HS-5 (cell line): ENCODE results near the gene CAMK2G.

Experiments
- DNase-seq: peaks from one replicate; pipeline ENCODE4 v3.0.0-alpha.2; 2012; ENCODE audit warnings: low read depth

Gene CAMK2G

DNA sequence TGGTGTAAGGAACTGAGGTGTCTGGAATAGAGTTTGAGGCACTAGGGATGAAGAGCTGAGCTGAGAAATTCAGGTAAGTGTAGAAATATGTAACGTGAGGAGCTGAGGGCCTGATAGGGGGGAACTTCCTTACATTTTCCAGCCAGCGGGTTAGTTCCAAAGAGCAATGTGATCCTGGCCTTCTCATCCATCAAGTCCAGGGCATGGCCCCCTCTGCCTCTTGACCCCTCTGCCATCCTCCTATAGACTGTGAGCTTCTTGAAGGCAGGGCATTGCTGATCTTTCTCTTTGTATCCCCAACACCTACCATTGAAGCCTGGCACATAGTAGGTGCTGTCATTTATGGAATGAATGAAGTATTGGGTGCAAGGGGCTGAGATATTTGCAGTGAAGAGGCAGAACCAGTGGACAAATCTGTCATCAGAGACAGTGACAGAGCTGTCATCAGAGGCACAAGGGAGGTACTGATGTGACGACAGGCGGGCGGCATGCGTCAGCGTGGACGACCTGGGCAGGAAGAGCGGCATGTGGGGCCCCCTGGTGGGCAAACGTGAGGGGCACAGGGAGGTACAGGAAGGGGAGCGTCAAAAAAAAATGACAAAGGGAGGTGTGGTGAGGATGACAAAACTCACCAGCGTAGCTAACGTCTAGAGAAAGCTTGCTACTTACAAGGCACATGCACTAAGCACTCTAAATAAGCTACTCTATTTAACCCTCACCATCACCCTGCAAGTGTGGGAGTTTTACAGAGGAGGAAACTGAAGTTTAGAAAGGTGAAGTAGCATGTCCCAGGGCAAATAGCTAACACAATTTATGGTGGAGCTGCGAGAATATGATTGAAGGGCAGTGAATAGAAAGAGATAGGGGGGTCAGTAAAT, 5.2 kb upstream of the CAMK2G start:
- DNase-seq = no peak

DNA sequence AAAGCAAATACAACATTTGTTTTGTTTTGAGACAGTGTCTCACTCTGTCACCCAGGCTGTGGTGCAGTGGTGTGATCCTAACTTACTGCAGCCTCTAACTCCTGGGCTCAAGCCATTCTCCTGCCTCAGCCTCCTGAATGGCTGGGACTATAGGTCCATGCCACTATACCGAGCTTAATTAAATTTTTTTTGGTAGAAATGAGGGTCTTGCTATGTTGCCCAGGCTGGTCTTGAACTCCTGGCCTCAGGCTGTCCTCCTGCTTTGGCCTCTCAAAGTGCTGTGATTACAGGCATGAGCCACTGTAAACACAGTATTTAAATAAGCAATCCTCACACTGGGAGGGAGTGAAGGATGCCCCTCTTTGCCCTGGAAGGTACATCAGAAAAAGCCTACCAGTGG, 4.0 kb upstream of the CAMK2G start:
- no peak for DNase-seq

DNA sequence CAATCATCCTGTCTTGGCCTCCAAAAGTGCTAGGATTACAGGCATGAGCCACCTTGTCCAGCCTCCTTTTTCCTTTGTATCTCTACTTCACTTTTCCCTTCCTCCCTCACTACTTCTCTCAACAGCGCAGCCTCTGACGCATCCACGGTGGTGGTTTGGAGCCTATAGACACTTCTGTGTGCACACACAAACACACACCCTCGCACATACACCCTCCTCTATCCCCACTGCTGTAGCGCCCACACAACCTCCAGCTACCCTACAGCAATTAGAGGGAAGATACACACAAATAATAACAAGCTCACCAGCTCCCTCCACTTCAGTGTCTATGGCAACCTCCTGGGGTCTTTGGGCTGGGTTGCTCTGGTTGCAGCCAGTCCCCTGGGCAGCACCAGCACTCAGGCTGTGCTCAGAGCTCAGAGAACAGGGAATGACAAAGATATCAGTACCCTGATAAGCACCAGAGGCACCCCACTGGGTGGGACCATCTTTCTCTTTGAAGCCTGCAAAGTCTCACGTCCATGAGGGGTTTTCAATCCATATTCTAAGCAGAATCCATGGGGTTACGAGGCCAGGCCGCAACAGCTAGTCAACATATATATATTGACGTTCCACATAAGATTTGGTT, 3.3 kb upstream of the CAMK2G start:
- DNase-seq = no peak

DNA sequence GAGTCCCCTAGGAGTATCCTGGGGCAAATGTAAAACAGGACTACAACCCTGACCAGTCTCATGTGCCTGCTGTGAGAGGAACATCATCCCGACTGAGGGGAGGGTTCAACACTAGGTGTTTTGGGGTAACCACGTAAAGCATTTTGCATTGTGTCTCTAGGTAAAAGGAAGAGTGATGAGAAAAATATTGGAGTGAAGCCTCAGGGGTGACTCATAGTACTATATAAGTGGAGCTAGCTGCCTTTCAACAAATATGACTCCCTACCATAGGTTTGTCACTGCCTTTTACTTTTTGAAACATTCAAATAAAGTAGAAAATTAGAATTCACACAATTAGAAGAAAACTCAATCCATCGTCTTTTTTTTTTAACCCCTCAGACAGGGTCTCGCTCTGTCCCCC, 2.6 kb upstream of the CAMK2G start:
- no peak for DNase-seq

DNA sequence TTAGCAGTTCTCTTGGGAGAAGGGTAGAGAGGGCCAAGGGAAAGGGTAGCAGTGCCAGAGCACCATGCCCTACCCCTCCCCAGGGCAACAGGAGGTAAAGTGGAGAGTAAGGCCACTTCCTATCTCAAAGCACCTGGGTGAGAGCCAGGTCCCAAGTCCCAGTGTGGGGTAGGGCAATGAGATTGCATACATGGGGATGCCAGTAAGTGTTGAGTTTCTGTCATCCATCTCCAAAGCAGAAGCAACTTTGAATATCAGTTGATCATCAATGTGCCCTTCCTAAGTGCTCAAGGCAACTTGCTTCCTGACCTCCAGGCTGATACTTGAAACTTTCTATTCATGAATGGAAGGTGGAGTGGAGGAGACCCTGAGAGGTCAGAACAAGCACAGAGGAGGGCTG, 2.2 kb upstream of the CAMK2G start:
- no peak for DNase-seq

DNA sequence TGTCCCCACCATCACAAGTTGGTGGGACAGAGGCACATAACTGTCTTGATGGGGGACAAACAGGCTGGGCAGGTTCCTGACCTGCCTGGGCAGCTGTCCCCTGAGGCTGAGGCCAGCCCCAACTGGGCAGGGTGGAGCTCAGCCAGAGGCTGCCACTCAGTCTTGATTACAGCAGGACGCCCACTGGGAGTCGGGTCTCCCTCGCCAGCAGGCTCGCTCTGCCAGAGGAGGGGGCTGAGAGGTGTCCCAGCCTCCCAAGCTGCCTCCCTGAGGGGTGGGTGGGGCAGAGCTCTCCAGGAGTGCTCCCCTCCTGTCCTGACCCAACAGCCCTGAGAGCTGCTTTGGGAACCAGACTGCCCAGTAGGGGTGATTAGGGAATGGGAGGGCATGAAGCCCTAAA, 1.8 kb upstream of the CAMK2G start:
- DNase-seq = no peak

DNA sequence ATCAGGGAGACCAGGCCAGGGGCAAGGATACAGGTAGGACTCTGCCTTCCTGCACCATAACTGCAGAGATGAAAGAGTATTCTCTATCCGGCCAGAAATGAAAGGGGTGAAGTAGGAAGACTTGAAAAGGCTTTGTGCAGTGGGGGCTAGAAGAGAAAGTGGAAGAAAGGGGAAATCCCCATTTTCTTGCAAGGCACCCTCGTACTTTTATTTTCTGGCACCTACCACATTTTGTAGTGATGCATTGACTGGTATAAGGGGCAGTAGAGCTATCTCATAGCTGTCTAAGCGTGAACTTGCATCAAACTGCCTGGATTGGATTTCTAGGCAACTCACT, 752 bp upstream of the CAMK2G start:
- DNase-seq = no peak

DNA sequence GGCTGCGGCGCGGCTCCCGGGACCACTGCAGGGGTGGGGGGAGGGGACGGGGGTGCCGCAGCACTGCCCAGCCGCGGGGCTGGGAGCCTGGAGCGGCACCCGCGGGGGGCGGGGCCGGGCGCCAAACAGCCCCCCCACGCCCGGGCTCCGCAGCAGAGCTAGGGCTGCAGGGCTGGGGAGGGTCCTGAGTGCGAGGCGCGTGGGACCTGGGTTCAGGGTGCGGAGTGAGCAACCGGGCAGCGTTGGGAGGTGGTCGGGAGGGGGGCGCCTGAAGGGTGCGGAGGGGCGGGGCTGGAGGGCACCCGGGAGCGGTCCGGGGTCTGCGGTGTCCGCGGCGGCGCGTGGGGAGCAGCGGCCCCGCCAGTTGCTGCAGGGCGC, 528 bp downstream of the CAMK2G start:
- no peak for DNase-seq

DNA sequence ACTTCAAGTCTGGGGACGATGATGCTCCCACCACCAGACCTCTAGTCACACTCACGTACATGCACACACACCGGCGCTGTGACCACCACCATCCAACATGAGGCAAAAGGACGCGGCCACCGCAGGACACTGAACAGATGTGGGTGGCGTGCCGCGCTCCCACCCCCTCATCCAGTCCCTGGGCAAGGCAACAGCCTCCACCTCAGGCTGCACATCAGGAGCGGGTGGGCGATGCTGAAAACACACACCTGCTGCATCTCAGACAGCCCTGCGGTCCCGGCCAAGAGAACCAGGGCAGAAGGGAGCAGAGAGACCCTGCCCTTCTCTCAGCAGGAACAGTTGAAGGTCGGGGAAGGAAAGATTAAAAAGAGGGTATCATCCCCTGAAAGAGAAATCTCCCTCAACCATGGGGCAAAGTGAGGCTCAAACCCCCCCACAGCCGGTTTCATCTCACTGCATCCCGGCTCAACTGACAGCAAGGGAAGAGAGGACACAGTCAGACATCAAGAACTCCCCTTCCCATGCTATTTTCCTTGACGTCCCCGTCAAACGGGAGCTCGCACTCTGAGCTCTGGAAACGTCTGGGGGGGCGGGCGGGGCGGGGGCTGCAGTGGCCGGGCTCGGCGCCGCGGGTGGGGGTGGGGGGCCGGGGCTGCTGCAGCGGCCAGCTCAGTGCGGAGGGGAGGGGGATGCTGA, 1.1 kb downstream of the CAMK2G start:
- no peak for DNase-seq

DNA sequence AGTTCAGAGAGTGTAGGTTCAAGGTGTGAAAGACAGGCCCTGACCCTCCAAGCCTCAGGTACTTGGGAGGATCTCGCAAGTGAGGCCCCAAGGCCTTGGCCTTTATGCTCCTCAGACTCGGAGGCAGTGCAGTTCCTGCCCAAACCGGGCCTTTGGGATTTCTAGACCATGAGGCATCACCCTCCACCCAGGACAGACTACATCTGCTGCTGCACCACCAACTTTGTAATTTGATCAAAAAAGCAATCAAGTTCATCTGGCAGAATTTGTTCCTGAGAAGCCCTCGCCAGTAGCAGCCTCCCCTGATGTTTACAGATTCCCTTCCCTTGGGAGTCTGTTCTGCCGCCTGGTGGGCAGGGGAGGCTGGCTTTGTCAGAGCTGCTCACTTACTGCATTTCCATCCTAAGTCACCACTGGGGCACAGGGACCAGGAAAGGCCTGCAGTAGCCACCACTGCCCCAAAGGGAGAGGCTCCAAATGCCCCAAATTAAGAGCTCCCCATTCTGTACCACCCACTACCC, 2.1 kb downstream of the CAMK2G start:
- no peak for DNase-seq

DNA sequence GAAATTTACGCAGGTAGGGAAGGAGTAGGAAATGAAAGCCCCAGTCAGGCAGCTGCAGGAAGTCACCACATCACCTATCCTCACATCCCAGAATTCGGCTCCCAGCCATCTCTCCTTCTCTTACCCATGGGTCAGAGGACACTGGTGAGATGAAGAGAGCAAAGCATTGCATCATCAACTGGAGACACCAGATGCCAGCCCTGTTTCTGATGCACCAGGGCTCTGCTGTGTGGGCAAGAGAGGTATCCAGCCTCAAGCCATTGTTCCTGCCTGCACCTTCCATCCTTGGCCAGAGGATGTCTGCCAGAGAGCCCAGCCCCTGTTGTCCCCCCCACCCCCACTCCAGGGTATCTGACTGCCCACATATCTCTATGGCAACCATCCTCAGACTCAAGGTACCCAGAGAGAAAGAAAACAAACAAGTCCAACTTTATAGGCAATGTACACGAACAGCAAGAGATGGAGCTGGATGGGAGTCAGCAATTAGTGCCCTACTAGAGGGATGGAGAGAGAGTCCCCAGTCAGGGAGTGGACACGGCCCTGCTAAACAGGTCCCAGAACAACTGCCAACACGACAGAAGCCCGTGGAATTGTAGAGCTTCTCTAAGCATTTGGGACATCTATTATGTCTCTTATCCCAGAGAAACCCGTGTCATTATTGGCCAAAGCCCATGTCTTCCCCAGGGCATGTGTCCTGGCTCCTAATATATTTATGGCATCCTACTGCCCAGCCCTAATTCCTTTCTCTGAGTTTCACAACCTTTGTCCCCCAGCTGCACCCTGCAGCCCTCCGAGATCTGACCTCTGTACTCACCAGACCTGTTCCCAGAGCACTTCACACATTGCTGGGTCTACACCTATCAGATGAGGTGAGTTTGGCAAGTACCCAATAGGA, 2.8 kb downstream of the CAMK2G start:
- no peak for DNase-seq

DNA sequence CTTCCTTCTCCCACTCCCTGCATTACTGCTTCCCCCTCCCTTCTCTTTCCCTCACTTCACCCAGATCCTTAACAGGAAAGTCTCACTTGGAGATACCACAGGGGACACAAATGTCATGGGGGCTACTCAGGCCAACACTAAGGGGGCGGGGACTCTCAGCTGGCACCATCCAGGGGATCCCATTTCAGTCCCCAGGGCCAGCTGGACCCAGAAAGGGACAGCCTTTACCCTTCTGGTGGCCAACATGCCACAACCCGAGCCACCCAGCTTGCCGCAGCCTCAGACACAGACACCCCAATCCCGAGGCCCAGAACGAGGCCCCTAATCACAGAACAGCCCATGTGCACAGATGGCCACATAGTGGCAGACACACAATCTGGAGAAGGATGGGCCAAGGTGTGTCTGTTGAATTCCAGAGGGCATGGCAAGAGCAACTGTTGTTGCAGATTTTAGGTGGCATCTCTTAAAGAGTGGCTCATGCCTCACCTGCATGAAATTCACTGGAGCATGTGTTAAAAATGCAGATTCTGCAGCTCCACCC, 5.6 kb downstream of the CAMK2G start:
- DNase-seq = no peak

DNA sequence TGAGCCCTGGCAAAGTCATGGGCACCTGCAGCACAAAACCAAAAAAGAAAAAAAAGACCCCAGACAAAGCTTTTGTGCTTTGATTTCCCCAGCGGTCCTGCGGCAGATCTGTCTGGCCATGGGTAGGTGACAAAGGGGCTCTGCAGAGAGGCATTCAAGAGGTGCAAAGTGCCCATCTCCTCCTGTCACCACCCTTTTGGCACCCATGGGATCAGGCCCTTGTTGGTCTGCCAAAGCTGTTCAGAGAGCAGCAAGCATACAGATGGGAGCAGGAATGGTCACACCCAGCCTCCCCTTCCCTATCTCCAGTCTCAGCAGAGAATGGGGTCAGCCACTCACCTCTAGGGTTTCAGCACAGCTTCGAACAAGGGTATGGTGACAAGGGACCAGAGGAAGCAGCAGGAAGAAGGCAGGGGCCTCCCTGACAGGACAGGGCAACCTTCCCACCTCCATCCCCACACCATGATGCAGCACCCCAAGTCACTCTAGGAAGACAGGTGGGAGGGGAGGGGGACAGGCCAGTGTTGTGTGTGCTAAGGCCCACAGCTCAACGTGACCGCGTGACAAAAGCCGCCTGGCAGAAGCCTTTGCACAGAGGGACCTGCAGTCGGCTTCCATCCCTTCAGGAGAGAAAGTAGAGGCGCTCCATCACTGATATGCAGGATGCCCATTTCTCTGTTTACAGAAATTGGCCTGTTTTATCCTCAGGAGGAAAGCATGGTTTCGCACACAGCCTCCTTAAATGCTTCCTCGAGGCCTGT, 6.3 kb downstream of the CAMK2G start:
- no peak for DNase-seq

DNA sequence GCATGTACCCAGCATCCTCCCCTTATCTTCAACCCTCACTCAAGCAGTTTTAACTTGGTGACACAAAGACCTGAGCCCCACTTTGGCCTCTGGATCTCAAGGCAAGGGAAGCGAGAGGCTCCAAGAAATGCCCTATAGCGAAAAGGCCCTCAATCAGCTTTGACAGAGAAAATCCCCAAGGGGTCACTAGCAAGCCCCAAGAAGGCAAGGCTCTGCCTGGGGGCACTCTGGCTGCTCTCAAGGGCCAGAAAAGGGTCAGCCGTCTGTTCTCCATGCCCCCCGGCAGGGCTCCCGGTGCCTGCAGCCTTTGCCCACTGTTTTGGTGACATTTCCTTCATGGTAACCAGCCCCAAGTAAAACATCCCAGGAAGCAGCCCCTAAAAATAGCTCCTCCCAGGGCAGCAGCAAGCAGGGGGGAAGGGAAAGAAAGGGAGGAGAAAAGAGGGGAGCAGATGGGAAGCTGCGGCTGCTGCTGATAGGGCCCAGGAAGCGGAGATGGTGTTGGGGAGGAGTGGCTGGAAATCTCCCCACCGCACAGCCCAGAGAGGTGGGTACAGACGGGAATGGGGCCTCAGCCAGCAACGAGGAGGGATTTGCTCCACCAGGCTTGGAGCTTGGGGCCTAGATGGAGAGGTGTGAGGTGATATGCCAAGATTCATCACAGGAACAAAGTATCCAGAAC, 7.1 kb downstream of the CAMK2G start:
- no peak for DNase-seq

DNA sequence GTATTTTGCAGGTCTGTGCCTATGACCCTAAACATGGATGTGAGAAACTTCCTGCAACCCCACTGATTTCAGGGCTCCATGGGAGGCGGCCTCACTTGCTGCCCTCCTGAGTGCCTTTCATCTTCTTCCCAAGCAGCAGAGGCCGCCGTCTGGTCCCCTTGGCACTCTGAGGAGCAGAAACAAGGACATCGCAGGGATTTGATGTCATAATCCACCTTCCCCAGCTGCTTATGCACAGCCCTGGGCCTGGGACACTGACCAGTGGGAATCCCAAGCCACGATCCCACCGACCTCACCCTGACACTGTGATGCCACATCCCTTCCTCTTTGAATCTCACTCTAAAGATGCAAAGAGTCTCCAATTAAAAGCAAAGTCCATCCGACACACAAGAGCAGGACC, 7.7 kb downstream of the CAMK2G start:
- no peak for DNase-seq

DNA sequence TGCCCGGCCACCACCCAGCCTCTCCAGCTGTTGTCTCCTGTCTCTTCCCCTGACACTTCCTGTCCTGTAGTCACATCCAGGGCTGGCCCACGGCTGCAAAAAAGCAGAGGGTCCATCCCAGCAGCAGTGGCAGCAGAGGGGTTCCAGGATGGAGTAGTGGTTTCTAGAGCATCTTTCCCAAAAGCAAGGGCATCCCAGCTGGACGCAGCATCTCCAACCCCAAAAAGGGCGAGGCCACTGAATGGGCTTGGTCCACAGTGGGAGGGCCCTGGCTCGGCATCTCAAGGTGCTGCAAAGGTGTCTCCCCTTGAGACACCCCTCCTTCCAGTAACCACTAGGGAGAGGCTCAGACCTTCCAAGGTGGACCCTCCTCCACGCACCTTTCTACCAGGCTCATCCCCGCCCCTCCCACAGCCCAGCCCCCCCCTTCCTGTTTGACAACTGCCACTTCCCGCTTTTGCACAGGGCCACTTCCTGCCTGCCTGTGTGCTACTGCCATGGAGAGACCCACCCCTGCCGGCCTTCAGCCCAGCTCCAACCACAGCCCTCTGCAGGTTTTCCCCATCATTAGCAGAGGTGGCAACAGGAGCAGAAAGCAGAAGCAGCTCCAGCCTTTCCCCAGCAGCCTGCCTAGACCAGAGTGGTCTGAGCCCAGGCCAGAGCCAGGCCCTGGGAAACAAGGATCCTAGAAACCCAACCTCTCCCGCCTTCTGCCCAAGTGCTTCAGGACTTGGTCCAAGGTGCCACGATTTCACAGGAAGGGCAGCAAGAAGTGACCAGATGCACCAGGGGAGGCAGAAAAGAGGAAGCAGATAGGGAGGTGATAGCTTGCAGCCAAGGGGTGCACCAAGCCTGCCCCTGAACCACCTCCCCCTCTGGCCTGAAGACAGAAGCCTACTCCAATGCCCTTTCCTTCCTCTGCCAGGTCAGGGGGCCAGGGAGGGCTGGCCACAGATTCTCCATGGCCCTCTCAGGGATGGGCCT, 8.6 kb downstream of the CAMK2G start:
- DNase-seq = no peak

DNA sequence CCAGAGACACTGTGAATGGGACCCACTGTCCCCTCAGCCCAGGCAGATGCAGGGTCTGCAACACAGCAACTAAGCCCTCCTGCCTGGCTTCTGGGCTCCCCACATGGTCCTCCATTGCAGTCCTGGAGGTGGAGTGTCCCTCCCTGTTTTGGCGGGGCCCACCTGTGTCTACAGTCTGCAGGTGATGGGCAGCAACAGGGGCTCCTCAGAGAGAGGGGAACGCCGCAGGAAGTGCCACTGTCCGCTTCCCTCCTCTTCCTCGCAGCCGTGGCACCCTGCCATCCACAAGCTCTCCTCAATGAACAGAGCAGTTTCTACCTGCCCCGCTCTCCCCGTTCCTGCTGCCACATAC, 9.3 kb downstream of the CAMK2G start:
- DNase-seq = no peak

DNA sequence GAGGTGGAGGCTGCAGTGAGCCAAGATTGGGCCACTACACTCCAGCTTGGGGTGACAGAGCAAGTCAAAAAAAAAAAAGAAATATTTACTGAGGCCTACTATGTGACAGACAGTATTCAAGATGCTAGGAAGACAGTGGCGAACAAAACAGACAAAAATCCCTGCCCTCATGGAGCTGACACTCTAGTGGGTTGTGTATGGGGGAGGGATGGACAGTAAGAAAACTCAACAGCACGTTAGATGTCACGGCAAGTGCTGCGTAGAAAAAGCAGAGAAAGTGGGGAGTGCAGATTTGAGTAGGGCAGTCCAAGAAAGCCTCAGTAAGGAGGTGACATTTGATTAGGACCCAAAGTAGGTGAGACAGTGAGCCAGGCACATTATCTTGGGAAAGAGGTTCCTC, 10.1 kb downstream of the CAMK2G start:
- no peak for DNase-seq
